ENCODE results near the gene ICA1. TPM values are rescaled to one million over a fixed set of nuclear protein-coding genes. Genes with fewer than 3 reads are reported as not detected.

The ICA1 gene
- polyA plus RNA-seq, 1 donor from 2014 or later: 0.25 TPM

DNA sequence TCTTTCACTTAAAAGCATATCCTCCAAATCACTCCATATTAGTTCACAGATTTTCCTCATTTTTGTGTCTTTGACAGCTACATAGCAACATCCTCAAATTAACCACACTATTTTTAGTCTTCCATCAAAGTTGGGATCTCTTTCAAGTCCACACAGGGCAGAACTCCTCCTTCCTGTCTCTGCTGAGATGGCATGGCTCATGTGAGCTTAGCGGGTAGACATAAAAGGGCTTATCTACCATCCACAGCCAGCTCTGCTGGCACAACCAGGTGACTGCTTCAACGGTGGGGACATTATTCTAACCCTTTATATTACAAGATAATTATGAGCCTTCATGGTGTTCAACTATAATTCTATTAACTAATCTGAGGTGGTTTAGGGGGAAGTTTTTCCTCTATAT lies 35.5 kb downstream of the ICA1 start:
- no peak overlapping the region for H3K27ac Mint-ChIP-seq
- H3K9me3 Mint-ChIP-seq: no peaks in the 10 kb centered on the region
- no peaks in the 10 kb centered on the region for H3K4me1 Mint-ChIP-seq
- peaks cover 12% of the 10 kb centered on the region for H3K27me3 Mint-ChIP-seq
- H3K4me3 Mint-ChIP-seq: no peak overlapping the region
- no peaks in the 10 kb centered on the region for H3K36me3 Mint-ChIP-seq

DNA sequence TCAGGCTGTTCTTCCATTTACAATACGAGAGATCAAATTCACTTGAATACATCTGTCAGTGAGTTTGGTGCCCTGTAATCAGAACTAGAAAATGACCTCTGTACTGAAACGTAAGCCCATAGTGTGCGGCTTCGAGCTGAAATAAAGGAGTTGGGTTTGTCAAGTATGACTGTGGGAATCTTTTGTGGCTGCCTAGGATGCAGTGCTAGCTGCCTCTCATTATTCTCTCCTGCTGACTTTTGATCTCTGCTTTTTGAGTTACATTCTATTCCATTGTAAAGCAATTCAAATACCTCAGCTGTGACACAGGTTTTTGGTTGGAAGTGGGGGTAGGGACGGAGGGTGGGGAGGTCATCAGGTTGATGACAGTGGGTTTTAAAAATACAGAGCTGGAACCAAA lies 40.4 kb downstream of the ICA1 start:
- Mint-ChIP-seq H3K4me3 (no peak overlapping the region), H3K4me1 (peaks cover 0 to 3% (median 0%) of the 10 kb centered on the region in 3 donors), H3K27ac (no peak overlapping the region), H3K36me3 (no peaks in the 10 kb centered on the region), H3K27me3 (peaks cover 9% of the 10 kb centered on the region), H3K9me3 (no peaks in the 10 kb centered on the region)

DNA sequence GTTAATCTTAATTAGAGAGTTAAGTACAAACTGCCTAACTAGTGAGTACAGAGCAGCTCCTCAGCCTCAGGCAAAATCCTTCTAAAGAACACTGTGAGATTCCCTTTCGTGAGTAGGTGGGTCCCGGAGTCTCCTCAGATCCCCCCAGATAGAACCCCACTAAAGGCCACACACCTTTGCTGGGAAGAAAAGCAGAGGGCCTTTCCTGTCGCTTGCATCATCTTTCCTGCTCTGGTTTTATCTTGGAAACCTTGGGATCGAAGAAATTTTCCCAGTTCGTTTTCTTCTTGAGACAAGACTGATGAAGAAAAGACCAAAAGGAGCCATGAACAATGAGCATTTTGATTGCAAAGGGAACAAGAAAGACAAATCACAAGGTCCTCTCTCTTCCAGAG lies 40.9 kb downstream of the ICA1 start:
- no peak overlapping the region for H3K4me3 Mint-ChIP-seq
- H3K4me1 Mint-ChIP-seq: peaks cover 0 to 3% (median 0%) of the 10 kb centered on the region in 3 donors
- H3K27ac Mint-ChIP-seq: no peak overlapping the region
- no peaks in the 10 kb centered on the region for H3K9me3 Mint-ChIP-seq
- no peaks in the 10 kb centered on the region for H3K36me3 Mint-ChIP-seq
- peaks cover 5% of the 10 kb centered on the region for H3K27me3 Mint-ChIP-seq

- Mint-ChIP-seq H3K4me1 (peaks cover 0 to 3% (median 0%) of the 10 kb centered on the region in 3 donors), H3K36me3 (no peaks in the 10 kb centered on the region), H3K27me3 (peaks cover 3% of the 10 kb centered on the region), H3K9me3 (no peaks in the 10 kb centered on the region), H3K4me3 (no peak overlapping the region), H3K27ac (no peak overlapping the region)
Observed at GRCh38 chr7:8220376-8221100, 41.4 kb downstream of the ICA1 start.

DNA sequence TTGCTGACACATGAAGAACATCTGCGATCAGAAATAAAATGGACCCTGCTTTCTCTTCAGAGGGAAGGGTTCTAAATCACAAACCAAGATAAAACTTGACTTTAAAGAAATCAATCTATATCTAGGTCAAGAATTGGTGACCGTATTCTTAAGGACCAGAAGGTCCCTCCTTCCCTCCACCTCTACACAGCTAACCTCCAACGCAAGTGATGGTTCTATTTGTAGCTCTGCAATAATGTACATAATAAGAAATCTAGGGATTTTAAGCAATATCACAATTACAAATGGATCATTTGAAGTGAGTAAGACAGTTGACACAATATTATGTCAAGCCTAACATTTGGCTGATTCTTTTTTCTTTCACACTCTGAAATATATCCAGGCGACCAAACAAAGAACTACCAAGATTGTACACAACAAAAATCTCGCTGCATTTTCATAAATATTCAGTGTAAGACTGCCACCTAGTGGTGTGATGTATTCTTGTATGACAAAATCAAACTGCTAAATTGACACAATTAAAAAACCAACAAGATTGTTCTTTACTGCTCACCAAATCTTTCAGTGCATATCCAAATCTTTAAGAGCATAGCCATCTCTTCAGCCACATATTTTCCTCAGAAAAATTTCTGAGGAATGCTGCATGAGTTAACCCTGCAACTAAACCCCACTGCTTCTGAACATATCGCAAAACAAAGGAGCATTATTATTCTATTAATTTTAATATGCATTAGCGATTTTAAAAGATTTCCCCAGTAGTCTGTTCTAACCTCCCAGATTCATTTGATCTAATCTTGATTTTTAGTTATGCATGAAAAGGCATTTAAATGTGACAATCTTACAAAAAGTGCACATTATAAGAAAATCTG lies 44.5 kb downstream of the ICA1 start:
- no peak overlapping the region for H3K4me3 Mint-ChIP-seq
- no peak overlapping the region for H3K27ac Mint-ChIP-seq
- H3K27me3 Mint-ChIP-seq: no peaks in the 10 kb centered on the region
- H3K36me3 Mint-ChIP-seq: no peaks in the 10 kb centered on the region
- H3K9me3 Mint-ChIP-seq: no peaks in the 10 kb centered on the region
- H3K4me1 Mint-ChIP-seq: peaks cover 0 to 4% (median 3%) of the 10 kb centered on the region in 3 donors

DNA sequence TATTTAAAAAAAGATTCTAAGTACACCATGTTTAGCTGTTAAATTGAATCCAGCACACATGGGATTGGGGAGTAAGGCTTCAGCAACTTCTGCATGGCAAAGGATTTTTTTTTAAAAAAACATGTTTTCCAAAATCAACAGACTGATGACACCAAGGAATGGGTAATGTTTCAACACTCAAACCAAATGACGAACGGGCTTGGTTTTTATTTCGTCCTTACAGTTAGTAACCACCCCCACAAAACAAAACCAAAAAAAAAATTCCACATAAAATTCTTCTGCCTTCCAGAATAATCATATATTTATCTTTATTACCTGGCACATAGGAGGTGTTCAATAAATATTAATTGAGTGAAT lies 45.7 kb downstream of the ICA1 start:
- H3K27me3 Mint-ChIP-seq: no peaks in the 10 kb centered on the region
- no peaks in the 10 kb centered on the region for H3K9me3 Mint-ChIP-seq
- no peaks in the 10 kb centered on the region for H3K36me3 Mint-ChIP-seq
- H3K4me1 Mint-ChIP-seq: peaks cover 0 to 4% (median 3%) of the 10 kb centered on the region in 3 donors
- H3K27ac Mint-ChIP-seq: no peak overlapping the region
- no peak overlapping the region for H3K4me3 Mint-ChIP-seq

- H3K36me3 Mint-ChIP-seq: no peaks in the 10 kb centered on the region
- no peak overlapping the region for H3K4me3 Mint-ChIP-seq
- H3K27ac Mint-ChIP-seq: no peak overlapping the region
- H3K27me3 Mint-ChIP-seq: no peaks in the 10 kb centered on the region
- H3K9me3 Mint-ChIP-seq: no peaks in the 10 kb centered on the region
- peaks cover 0 to 4% (median 3%) of the 10 kb centered on the region in 3 donors for H3K4me1 Mint-ChIP-seq
Observed at GRCh38 chr7:8215648-8216333, 46.2 kb downstream of the ICA1 start.

- no peaks in the 10 kb centered on the region for H3K36me3 Mint-ChIP-seq
- no peak overlapping the region for H3K27ac Mint-ChIP-seq
- H3K4me1 Mint-ChIP-seq: peaks cover 0 to 4% (median 3%) of the 10 kb centered on the region in 3 donors
- no peaks in the 10 kb centered on the region for H3K27me3 Mint-ChIP-seq
- no peaks in the 10 kb centered on the region for H3K9me3 Mint-ChIP-seq
- no peak overlapping the region for H3K4me3 Mint-ChIP-seq
Observed at GRCh38 chr7:8214244-8214824, 47.6 kb downstream of the ICA1 start.

- Mint-ChIP-seq H3K9me3 (no peaks in the 10 kb centered on the region), H3K27ac (no peak overlapping the region), H3K27me3 (no peaks in the 10 kb centered on the region), H3K4me1 (peaks cover 0 to 4% (median 3%) of the 10 kb centered on the region in 3 donors), H3K36me3 (no peaks in the 10 kb centered on the region), H3K4me3 (no peak overlapping the region)
Observed at GRCh38 chr7:8213381-8213780, 48.6 kb downstream of the ICA1 start.

DNA sequence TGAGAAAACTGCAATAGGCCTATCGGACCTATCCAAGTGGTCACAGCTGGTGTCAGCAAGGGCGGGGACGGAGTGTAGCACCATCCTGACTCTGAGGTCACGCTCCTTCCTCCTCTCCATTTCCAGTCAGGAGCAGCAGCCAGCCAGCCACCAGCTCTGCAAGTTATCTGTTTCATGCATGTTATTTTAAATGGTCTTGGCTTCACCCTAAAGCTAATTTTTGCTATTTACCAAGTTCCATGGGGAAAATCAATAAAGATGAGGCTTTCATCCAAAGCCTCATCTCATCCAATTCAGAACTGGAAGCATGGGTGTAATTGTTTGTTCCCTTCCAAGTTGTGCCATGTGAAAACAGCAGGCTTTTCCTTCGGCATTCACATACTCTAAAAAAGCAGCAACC lies 49.3 kb downstream of the ICA1 start:
- Mint-ChIP-seq H3K27ac (no peak overlapping the region), H3K4me3 (no peak overlapping the region), H3K4me1 (peaks cover 0 to 4% (median 3%) of the 10 kb centered on the region in 3 donors), H3K27me3 (no peaks in the 10 kb centered on the region), H3K36me3 (no peaks in the 10 kb centered on the region), H3K9me3 (no peaks in the 10 kb centered on the region)

- Mint-ChIP-seq H3K9me3 (no peaks in the 10 kb centered on the region), H3K4me3 (no peak overlapping the region), H3K27ac (no peak overlapping the region), H3K36me3 (no peaks in the 10 kb centered on the region), H3K4me1 (peaks cover 0 to 4% (median 0%) of the 10 kb centered on the region in 3 donors), H3K27me3 (no peaks in the 10 kb centered on the region)
Observed at GRCh38 chr7:8211725-8212096, 50.3 kb downstream of the ICA1 start.

DNA sequence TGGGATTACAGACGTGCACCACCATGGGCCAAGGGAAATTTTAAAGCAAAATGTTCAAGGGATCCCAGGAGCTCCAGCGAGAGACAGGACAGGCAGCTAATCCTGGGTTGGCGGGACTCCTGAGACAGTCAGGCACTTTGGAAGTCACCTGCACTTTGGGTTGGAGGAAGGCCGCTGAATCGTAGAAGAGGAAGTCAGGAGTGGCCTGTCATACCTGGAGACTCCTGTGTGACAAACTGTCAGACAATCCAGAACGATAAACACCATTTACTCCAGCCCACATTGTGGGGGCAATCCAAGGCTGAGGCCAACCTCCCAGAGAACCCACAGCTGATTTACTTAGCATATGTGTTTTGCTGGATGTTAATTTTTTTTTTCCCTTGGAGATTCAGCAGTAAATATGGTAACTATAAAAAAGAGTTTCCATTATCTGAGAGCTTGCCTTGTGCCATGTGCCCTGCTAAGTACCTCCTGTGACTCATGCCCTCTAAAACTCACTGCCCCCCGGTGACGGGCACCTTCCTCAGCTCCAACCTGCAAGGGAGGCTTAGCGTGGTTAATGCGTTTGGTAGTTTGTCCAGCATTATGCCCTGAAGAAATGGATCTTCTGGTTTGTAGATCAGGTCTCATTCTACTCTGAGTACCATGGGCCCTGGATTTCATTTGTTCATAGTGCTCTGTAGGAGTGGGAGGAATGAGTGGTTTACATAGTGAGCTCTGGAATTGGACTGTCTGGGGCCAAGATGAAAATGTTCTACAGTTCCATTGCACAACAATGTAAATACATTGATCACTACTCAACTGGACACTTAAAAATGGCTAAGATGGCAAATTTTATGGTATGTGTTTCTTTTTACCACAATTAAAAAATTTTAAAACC lies 50.9 kb downstream of the ICA1 start:
- Mint-ChIP-seq H3K4me1 (peaks cover 0 to 4% (median 0%) of the 10 kb centered on the region in 3 donors), H3K27me3 (no peaks in the 10 kb centered on the region), H3K27ac (no peak overlapping the region), H3K4me3 (no peak overlapping the region), H3K9me3 (no peaks in the 10 kb centered on the region), H3K36me3 (no peaks in the 10 kb centered on the region)

GRCh38 chr7:8209353-8209752 lies 52.6 kb downstream of the ICA1 start:
- no peaks in the 10 kb centered on the region for H3K9me3 Mint-ChIP-seq
- no peak overlapping the region for H3K27ac Mint-ChIP-seq
- H3K4me1 Mint-ChIP-seq: no peaks in the 10 kb centered on the region
- no peaks in the 10 kb centered on the region for H3K27me3 Mint-ChIP-seq
- no peak overlapping the region for H3K4me3 Mint-ChIP-seq
- H3K36me3 Mint-ChIP-seq: no peaks in the 10 kb centered on the region

GRCh38 chr7:8208816-8209215 lies 53.2 kb downstream of the ICA1 start:
- Mint-ChIP-seq H3K36me3 (no peaks in the 10 kb centered on the region), H3K27me3 (no peaks in the 10 kb centered on the region), H3K4me1 (no peaks in the 10 kb centered on the region), H3K27ac (no peak overlapping the region), H3K9me3 (no peaks in the 10 kb centered on the region), H3K4me3 (no peak overlapping the region)
